NCI-H1417 treated with DMSO at 0.1 percent for 48 hours (cell line): ENCODE measurements around the gene PRKD3.

Experiments
- DNase-seq: peaks from one replicate; lab custom pipeline; 2025; lab: John Stamatoyannopoulos, UW

PRKD3 gene

GRCh38 chr2:37324786-37325624 lies at the start of gene PRKD3:
Gene PRKD3, minus strand, starts transcription at chr2:37324833. Its CDS starts 8,309 bp downstream, at chr2:37316524.
- DNase-seq: no peak

GRCh38 chr2:37372000-37372399 lies 47.4 kb upstream of the PRKD3 start:
- DNase-seq: no peak

GRCh38 chr2:37370666-37371065 lies 46.0 kb upstream of the PRKD3 start:
- no peak for DNase-seq

- no peak for DNase-seq
Observed at GRCh38 chr2:37367984-37368383, 43.4 kb upstream of the PRKD3 start.

GRCh38 chr2:37367310-37367709 lies 42.7 kb upstream of the PRKD3 start:
- no peak for DNase-seq

- DNase-seq: no peak
Observed at GRCh38 chr2:37366773-37367172, 42.1 kb upstream of the PRKD3 start.

- DNase-seq: no peak
Observed at GRCh38 chr2:37365669-37366068, 41.0 kb upstream of the PRKD3 start.

- DNase-seq: no peak
Observed at GRCh38 chr2:37364351-37364750, 39.7 kb upstream of the PRKD3 start.

- no peak for DNase-seq
Observed at GRCh38 chr2:37361994-37362698, 37.5 kb upstream of the PRKD3 start.

GRCh38 chr2:37361216-37361815 lies 36.7 kb upstream of the PRKD3 start:
- no peak for DNase-seq

GRCh38 chr2:37358466-37358865 lies 33.8 kb upstream of the PRKD3 start:
- no peak for DNase-seq

- DNase-seq: no peak
Observed at GRCh38 chr2:37357530-37357929, 32.9 kb upstream of the PRKD3 start.

- DNase-seq: no peak
Observed at GRCh38 chr2:37357069-37357468, 32.4 kb upstream of the PRKD3 start.

- DNase-seq: no peak
Observed at GRCh38 chr2:37356299-37356698, 31.7 kb upstream of the PRKD3 start.

- no peak for DNase-seq
Observed at GRCh38 chr2:37355735-37356134, 31.1 kb upstream of the PRKD3 start.

GRCh38 chr2:37354531-37354930 lies 29.9 kb upstream of the PRKD3 start:
- DNase-seq: no peak

GRCh38 chr2:37350034-37350433 lies 25.4 kb upstream of the PRKD3 start:
- DNase-seq: peak; percentile 40

GRCh38 chr2:37349231-37349860 lies 24.7 kb upstream of the PRKD3 start:
- DNase-seq: peak; percentile 40

GRCh38 chr2:37348155-37348554 lies 23.5 kb upstream of the PRKD3 start:
- no peak for DNase-seq

GRCh38 chr2:37344453-37345361 lies 20.1 kb upstream of the PRKD3 start, which contains the start of gene QPCT:
Gene QPCT, plus strand, starts transcription at chr2:37344630. Its CDS starts 102 bp downstream, at chr2:37344732.
- no peak for DNase-seq
